ENCODE data around the gene CPNE4.

DNA sequence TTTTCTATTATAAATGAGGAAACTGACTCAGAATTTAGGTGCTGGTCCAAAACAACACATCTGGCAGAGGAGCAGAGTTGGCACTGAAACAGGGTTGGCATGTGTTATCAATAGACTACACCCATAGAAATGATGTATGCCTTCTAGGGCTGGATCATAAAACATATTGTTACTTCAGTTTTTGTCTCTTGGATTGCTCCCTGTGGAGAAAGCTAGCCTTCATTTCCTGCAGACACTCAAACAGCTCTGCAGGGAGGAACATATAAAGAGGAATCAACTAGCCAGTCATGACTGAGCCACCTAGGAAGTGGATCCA lies 531.5 kb downstream of the CPNE4 start:
- TF ChIP-seq, protein P1, sequence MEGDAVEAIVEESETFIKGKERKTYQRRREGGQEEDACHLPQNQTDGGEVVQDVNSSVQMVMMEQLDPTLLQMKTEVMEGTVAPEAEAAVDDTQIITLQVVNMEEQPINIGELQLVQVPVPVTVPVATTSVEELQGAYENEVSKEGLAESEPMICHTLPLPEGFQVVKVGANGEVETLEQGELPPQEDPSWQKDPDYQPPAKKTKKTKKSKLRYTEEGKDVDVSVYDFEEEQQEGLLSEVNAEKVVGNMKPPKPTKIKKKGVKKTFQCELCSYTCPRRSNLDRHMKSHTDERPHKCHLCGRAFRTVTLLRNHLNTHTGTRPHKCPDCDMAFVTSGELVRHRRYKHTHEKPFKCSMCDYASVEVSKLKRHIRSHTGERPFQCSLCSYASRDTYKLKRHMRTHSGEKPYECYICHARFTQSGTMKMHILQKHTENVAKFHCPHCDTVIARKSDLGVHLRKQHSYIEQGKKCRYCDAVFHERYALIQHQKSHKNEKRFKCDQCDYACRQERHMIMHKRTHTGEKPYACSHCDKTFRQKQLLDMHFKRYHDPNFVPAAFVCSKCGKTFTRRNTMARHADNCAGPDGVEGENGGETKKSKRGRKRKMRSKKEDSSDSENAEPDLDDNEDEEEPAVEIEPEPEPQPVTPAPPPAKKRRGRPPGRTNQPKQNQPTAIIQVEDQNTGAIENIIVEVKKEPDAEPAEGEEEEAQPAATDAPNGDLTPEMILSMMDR (IDR thresholded peaks at IDR 0.05), result no peak
- TF ChIP-seq POLR2A (IDR thresholded peaks at IDR 0.05), result no peak
